OCI-LY1 (cell line): ENCODE data around the gene VAPB.

Experiments
- H2AFZ ChIP-seq: fragments of 200-600 bp; sonication (generic), shearing (Covaris generic); 2 replicates; pipeline ENCODE4 v1.6.0; 2014; ENCODE audit warnings: antibody characterized with exemption, mild to moderate bottlenecking, low read length
- H3F3A ChIP-seq: fragments of 200-600 bp; sonication (generic), shearing (Covaris generic); 2 replicates; pipeline ENCODE4 v1.6.0; 2014; ENCODE audit warnings: mild to moderate bottlenecking, antibody characterized with exemption, low read length, moderate library complexity; ENCODE audit not compliant: insufficient read depth
- H3K27ac ChIP-seq: fragments of 200-600 bp; sonication (generic); 2 replicates; pipeline ENCODE4 v1.5.1; 2014; ENCODE audit warnings: low read length, mixed run types, mild to moderate bottlenecking, low read depth; ENCODE audit not compliant: poor library complexity, severe bottlenecking
- H3K27me3 ChIP-seq: fragments of 200-600 bp; sonication (generic); 2 replicates; pipeline ENCODE4 v1.6.0; 2014; ENCODE audit warnings: antibody characterized with exemption, mild to moderate bottlenecking, low read length, moderate library complexity; ENCODE audit not compliant: insufficient read depth
- H3K36me3 ChIP-seq: fragments of 200-600 bp; sonication (generic); 2 replicates; pipeline ENCODE4 v1.6.1; 2014; ENCODE audit warnings: mild to moderate bottlenecking, antibody characterized with exemption, low read length, moderate library complexity, mixed read lengths; ENCODE audit not compliant: insufficient read depth
- H3K4me1 ChIP-seq: fragments of 200-600 bp; sonication (generic); 2 replicates; pipeline ENCODE4 v1.5.1; 2014; ENCODE audit warnings: mild to moderate bottlenecking, low read length, moderate library complexity; ENCODE audit not compliant: insufficient read depth, severe bottlenecking
- H3K4me2 ChIP-seq: fragments of 200-600 bp; sonication (generic), shearing (Covaris generic); 2 replicates; pipeline ENCODE4 v1.6.1; 2014; ENCODE audit warnings: low read length
- H3K4me3 ChIP-seq: fragments of 200-600 bp; sonication (generic); 2 replicates; pipeline ENCODE4 v1.5.1; 2014; ENCODE audit warnings: low read length, low read depth, mild to moderate bottlenecking, mixed read lengths; ENCODE audit not compliant: poor library complexity, severe bottlenecking
- H3K79me2 ChIP-seq: fragments of 200-600 bp; shearing (Covaris generic); 2 replicates; pipeline ENCODE4 v1.6.1; 2016; ENCODE audit warnings: mixed run types, low read length, mixed read lengths; ENCODE audit not compliant: insufficient read depth
- H3K9ac ChIP-seq: fragments of 200-600 bp; sonication (generic), shearing (Covaris generic); 2 replicates; pipeline ENCODE4 v1.6.1; 2014; ENCODE audit warnings: mild to moderate bottlenecking, low read length, mixed read lengths
- H3K9me2 ChIP-seq: fragments of 200-600 bp; sonication (generic), shearing (Covaris generic); 2 replicates; pipeline ENCODE4 v1.6.1; 2014; ENCODE audit warnings: low read depth, mild to moderate bottlenecking, low read length, mixed read lengths
- H3K9me3 ChIP-seq: fragments of 200-600 bp; shearing (Covaris generic); 2 replicates; pipeline ENCODE4 v1.6.1; 2014; ENCODE audit warnings: low read length, mixed read lengths
- H4K20me1 ChIP-seq: fragments of 200-600 bp; sonication (generic), shearing (Covaris generic); 2 replicates; pipeline ENCODE4 v1.6.0; 2016; ENCODE audit warnings: mild to moderate bottlenecking, low read length; ENCODE audit not compliant: insufficient read depth
- EZH2 ChIP-seq: fragments of 200-600 bp; sonication (generic), shearing (Covaris generic); IDR thresholded peaks from 2 replicates; pipeline ENCODE4 v1.8.0; 2017; ENCODE audit warnings: borderline replicate concordance, mixed run types, mild to moderate bottlenecking, antibody characterized with exemption, low read length, moderate library complexity, mixed read lengths
- TF ChIP-seq, protein P1 (sequence below): fragments of 200-600 bp; sonication (generic), shearing (Covaris generic); IDR thresholded peaks from 2 replicates; pipeline ENCODE4 v1.5.1; 2017; ENCODE audit warnings: mild to moderate bottlenecking, antibody characterized with exemption, low read length, moderate library complexity, mixed read lengths

VAPB gene

DNA sequence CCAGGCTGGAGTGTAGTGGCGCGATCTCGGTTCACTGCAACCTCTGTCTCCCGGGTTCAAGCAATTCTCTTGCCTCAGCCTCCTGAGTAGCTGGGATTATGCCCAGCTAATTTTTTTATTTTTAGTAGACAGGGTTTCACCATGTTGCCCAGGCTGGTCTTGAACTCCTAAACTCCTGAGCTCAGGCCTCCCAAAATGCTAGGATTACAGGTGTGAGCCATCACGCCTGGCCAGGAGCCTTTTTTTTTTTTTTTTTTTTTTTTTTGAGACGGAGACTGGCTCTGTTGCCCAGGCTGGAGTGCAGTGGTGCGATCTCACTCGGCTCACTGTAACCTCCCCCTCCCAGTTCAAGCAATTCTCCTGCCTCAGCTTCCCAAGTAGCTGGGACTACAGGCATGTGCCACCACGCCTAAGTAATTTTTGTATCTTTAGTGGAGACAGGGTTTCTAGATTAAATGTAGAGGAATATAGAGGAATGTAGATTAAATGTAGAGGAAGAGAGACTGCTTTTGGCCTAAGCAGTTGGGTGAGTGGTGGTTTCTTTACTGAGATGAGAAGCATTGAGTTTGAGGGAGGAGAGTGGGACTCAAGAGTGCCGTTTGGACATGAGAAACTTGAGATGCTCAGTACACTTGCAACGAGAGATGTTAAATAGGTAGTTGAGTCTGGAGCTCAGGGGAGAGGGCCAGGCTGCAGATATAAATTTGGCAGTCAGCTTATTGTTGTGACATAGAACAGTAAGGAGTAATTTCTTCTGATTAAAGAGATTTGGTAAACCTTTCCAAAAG is 16.7 kb downstream of the VAPB start:
- no peak overlapping the region for H2AFZ ChIP-seq
- no peak overlapping the region for H3K4me3 ChIP-seq
- peaks cover 2% of the 10 kb centered on the region for H3K36me3 ChIP-seq
- no peaks in the 10 kb centered on the region for H3K27me3 ChIP-seq
- H3K4me2 ChIP-seq = peak overlapping the region; percentile 12; the same call in 1 of the 2 replicates
- no peaks in the 10 kb centered on the region for H3F3A ChIP-seq
- peaks cover 92% of the 10 kb centered on the region for H3K79me2 ChIP-seq
- H4K20me1 ChIP-seq = 0 out of 2 replicates have a peak, but pooled peaks cover 3% of the 10 kb centered on the region
- H3K4me1 ChIP-seq = peaks cover 82% of the 10 kb centered on the region
- peak overlapping the region; percentile 1; the same call in 1 of the 2 replicates for H3K9ac ChIP-seq
- H3K27ac ChIP-seq = peak overlapping the region; percentile 66
- H3K9me2 ChIP-seq = no peaks in the 10 kb centered on the region
- TF ChIP-seq, protein P1, sequence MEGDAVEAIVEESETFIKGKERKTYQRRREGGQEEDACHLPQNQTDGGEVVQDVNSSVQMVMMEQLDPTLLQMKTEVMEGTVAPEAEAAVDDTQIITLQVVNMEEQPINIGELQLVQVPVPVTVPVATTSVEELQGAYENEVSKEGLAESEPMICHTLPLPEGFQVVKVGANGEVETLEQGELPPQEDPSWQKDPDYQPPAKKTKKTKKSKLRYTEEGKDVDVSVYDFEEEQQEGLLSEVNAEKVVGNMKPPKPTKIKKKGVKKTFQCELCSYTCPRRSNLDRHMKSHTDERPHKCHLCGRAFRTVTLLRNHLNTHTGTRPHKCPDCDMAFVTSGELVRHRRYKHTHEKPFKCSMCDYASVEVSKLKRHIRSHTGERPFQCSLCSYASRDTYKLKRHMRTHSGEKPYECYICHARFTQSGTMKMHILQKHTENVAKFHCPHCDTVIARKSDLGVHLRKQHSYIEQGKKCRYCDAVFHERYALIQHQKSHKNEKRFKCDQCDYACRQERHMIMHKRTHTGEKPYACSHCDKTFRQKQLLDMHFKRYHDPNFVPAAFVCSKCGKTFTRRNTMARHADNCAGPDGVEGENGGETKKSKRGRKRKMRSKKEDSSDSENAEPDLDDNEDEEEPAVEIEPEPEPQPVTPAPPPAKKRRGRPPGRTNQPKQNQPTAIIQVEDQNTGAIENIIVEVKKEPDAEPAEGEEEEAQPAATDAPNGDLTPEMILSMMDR = no peak
- no peak for TF ChIP-seq EZH2
- H3K9me3 ChIP-seq = no peaks in the 10 kb centered on the region

DNA sequence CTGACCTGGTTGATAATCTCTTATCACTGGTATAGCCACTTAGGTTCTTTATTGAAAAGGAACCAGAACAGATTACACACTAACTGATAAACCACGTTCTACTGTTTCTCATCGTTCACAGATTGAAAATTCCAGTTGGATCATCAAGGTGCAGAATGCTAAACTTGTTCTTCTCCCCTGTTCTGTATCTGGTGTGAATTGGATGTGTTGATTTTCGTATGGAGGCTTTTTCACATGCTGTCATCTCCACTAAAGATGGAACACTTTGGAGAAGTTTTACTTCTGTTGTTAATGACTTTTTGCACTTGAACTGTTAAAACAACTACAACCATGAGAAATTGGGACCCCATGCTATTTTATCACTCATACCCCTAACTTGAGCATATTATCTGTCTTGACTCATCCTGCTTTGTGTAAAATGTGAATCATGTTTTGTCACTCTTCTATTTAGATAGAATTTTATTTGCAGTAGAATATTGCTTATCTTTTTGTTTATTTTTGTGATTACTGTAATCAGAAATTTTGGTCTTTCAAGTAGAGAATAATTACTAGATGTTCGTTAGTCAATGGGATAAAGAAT is 17.5 kb downstream of the VAPB start:
- Histone ChIP-seq H3K9me3 (no peaks in the 10 kb centered on the region), H3K9me2 (no peaks in the 10 kb centered on the region), H3K4me3 (no peak overlapping the region), H3K9ac (no peak overlapping the region; the same call in 1 of the 2 replicates), H3K4me1 (peaks cover 74% of the 10 kb centered on the region), H3K79me2 (peaks cover 92% of the 10 kb centered on the region), H4K20me1 (0 out of 2 replicates have a peak, but pooled peaks cover 3% of the 10 kb centered on the region), H3K36me3 (peaks cover 9% of the 10 kb centered on the region), H3K27me3 (no peaks in the 10 kb centered on the region), H3F3A (no peaks in the 10 kb centered on the region), H3K27ac (peak overlapping the region; percentile 66), H2AFZ (no peak overlapping the region), H3K4me2 (peak overlapping the region; percentile 12; the same call in 1 of the 2 replicates)
- TF ChIP-seq, protein P1 = no peak
- TF ChIP-seq EZH2 = no peak

DNA sequence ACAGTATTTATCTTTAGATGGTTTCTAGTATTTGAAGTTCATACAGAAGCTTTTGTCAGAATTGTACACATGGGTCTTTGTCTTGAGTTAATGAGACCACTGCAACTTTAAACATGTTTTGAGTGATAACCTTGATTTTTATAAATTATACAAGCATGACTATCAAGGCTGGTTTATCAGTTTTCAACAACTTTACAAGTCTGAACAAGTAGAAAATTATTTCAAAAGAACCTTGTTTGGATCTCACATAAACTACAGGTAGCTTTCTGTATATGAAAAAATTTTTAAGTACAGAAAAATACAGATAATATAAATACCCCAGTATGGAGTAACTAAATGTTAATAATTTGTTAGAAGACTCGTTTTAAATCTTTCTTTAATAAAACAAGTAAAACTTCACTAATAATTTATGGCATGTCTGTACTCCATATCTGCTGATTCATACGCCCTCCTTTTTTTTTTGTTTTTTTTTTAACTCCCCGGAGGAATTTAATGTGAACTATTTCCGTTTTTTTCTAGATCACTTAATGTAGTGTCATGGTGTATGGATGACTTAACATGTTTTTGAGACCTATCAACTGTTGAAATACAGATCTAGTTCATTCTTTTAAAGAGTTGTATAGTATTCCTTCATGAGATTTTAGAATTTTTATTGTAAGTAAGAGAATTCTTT is 18.3 kb downstream of the VAPB start:
- no peak overlapping the region for H3K4me3 ChIP-seq
- no peak for TF ChIP-seq EZH2
- TF ChIP-seq, protein P1 = no peak
- H3K36me3 ChIP-seq = peaks cover 9% of the 10 kb centered on the region
- no peak overlapping the region for H2AFZ ChIP-seq
- H3K27ac ChIP-seq = peak overlapping the region; percentile 49
- H3K79me2 ChIP-seq = peaks cover 92% of the 10 kb centered on the region
- no peaks in the 10 kb centered on the region for H3K9me2 ChIP-seq
- H4K20me1 ChIP-seq = 0 out of 2 replicates have a peak, but pooled peaks cover 3% of the 10 kb centered on the region
- no peaks in the 10 kb centered on the region for H3K9me3 ChIP-seq
- peak overlapping the region; percentile 40; the same call in 1 of the 2 replicates for H3K4me2 ChIP-seq
- H3K4me1 ChIP-seq = peaks cover 66% of the 10 kb centered on the region
- H3F3A ChIP-seq = no peaks in the 10 kb centered on the region
- H3K27me3 ChIP-seq = no peaks in the 10 kb centered on the region
- H3K9ac ChIP-seq = no peak overlapping the region
